Chondrocyte (in vitro differentiated cells): ENCODE results near the gene CHRDL1. TPM values are rescaled to one million over a fixed set of nuclear protein-coding genes. Genes with fewer than 3 reads are reported as not detected.

ENCODE experiments used
- DNase-seq: peaks from one replicate; pipeline ENCODE4 v3.0.0; 2021; ENCODE audit warnings: mixed read lengths, low spot score
- H3K27ac Mint-ChIP-seq: one replicate; pipeline ENCODE4 v1.8.0; 2021; ENCODE audit warnings: mild to moderate bottlenecking, moderate library complexity, mixed read lengths; ENCODE audit not compliant: unreplicated experiment
- H3K27me3 Mint-ChIP-seq: 2 replicates; pipeline ENCODE4 v1.8.0; 2021; ENCODE audit warnings: low read depth, mixed read lengths
- H3K36me3 Mint-ChIP-seq: 2 replicates; pipeline ENCODE4 v1.8.0; 2021; ENCODE audit warnings: low read depth, mixed read lengths
- H3K4me1 Mint-ChIP-seq: 2 replicates; pipeline ENCODE4 v1.8.0; 2021; ENCODE audit warnings: low read depth, mild to moderate bottlenecking, mixed read lengths
- H3K4me3 Mint-ChIP-seq: one replicate; pipeline ENCODE4 v1.8.0; 2021; ENCODE audit warnings: mild to moderate bottlenecking, moderate library complexity, mixed read lengths; ENCODE audit not compliant: unreplicated experiment
- H3K9me3 Mint-ChIP-seq: 2 replicates; pipeline ENCODE4 v1.8.0; 2021; ENCODE audit warnings: low read depth, mixed read lengths
- CTCF ChIP-seq: fragments of 200-600 bp; sonication (generic); IDR thresholded peaks from 2 replicates; pipeline ENCODE4 v1.5.0; 2021; ENCODE audit warnings: antibody characterized with exemption, mild to moderate bottlenecking, moderate library complexity
- total RNA-seq: library from RNA; stranded (reverse); gene quantifications from 3 replicates; pipeline ENCODE4 v1.2.1, GENCODE V29; 2021

The CHRDL1 gene
- total RNA-seq, 1 donor from 2014 or later: 1.2 TPM

GRCh38 chrX:110733166-110733565, 62.5 kb downstream of the CHRDL1 start:
- no peak overlapping the region for H3K4me3 Mint-ChIP-seq
- DNase-seq: no peak
- H3K4me1 Mint-ChIP-seq: peaks cover 4% of the 10 kb centered on the region
- no peaks in the 10 kb centered on the region for H3K9me3 Mint-ChIP-seq
- H3K27me3 Mint-ChIP-seq: no peaks in the 10 kb centered on the region
- H3K36me3 Mint-ChIP-seq: no peaks in the 10 kb centered on the region
- no peak overlapping the region for H3K27ac Mint-ChIP-seq
- no peak for TF ChIP-seq CTCF

GRCh38 chrX:110732266-110732665, 63.4 kb downstream of the CHRDL1 start:
- no peak for TF ChIP-seq CTCF
- H3K4me3 Mint-ChIP-seq: no peak overlapping the region
- H3K36me3 Mint-ChIP-seq: no peaks in the 10 kb centered on the region
- H3K9me3 Mint-ChIP-seq: no peaks in the 10 kb centered on the region
- no peaks in the 10 kb centered on the region for H3K27me3 Mint-ChIP-seq
- peaks cover 4% of the 10 kb centered on the region for H3K4me1 Mint-ChIP-seq
- H3K27ac Mint-ChIP-seq: no peak overlapping the region
- no peak for DNase-seq

- no peak for DNase-seq
- Mint-ChIP-seq H3K9me3 (no peaks in the 10 kb centered on the region), H3K27ac (no peak overlapping the region), H3K36me3 (no peaks in the 10 kb centered on the region), H3K4me1 (no peaks in the 10 kb centered on the region), H3K27me3 (peaks cover 1% of the 10 kb centered on the region), H3K4me3 (no peak overlapping the region)
- TF ChIP-seq CTCF: no peak
Measured at GRCh38 chrX:110723844-110724243, 71.8 kb downstream of the CHRDL1 start.

GRCh38 chrX:110722135-110722534, 73.5 kb downstream of the CHRDL1 start:
- Mint-ChIP-seq H3K9me3 (no peaks in the 10 kb centered on the region), H3K27me3 (peaks cover 1% of the 10 kb centered on the region), H3K4me3 (no peak overlapping the region), H3K4me1 (no peaks in the 10 kb centered on the region), H3K27ac (no peak overlapping the region), H3K36me3 (no peaks in the 10 kb centered on the region)
- DNase-seq: no peak
- no peak for TF ChIP-seq CTCF

- peaks cover 3% of the 10 kb centered on the region for H3K27me3 Mint-ChIP-seq
- H3K4me1 Mint-ChIP-seq: no peaks in the 10 kb centered on the region
- no peaks in the 10 kb centered on the region for H3K36me3 Mint-ChIP-seq
- no peak for TF ChIP-seq CTCF
- DNase-seq: no peak
- H3K4me3 Mint-ChIP-seq: no peak overlapping the region
- H3K9me3 Mint-ChIP-seq: no peaks in the 10 kb centered on the region
- no peak overlapping the region for H3K27ac Mint-ChIP-seq
Measured at GRCh38 chrX:110713666-110714065, 82.0 kb downstream of the CHRDL1 start.
